Esophagus muscularis mucosa (tissue), 4 donors: ENCODE results near the gene PTCD1. TPM values are rescaled to one million over a fixed set of nuclear protein-coding genes. Genes with fewer than 3 reads are reported as not detected.

Experiments used
- DNase-seq: peaks from one replicate; pipeline ENCODE4 v3.0.0-alpha.2; 2017; ENCODE audit errors: extremely low spot score
- H3K27ac ChIP-seq, 4 donors: fragments of 200-600 bp; sonication (generic); replicated peaks in 1 of 4; 1 replicate in 3 of 4; 2 replicates in 1 of 4; pipeline ENCODE4 v1.5.1; 2016 to 2019; ENCODE audit warnings: mild to moderate bottlenecking in 1 of 4
- H3K27me3 ChIP-seq, 4 donors: fragments of 200-600 bp; sonication (generic); one replicate each; pipeline versions ENCODE4 v1.5.1 to v1.6.0; 2016 to 2019
- H3K36me3 ChIP-seq, 4 donors: fragments of 200-600 bp; sonication (generic); one replicate each; pipeline ENCODE4 v1.5.1; 2016 to 2019
- H3K4me1 ChIP-seq, 4 donors: fragments of 200-600 bp; sonication (generic); one replicate each; pipeline ENCODE4 v1.5.1; 2016 to 2019
- H3K4me3 ChIP-seq, 4 donors: fragments of 200-600 bp; sonication (generic); 1 replicate in 2 of 4; 2 replicates in 2 of 4; pipeline ENCODE4 v1.5.1; 2016 to 2019; ENCODE audit warnings: mild to moderate bottlenecking in 4 of 4, moderate library complexity in 1 of 4
- H3K9me3 ChIP-seq, 4 donors: fragments of 200-600 bp; sonication (generic); 1 replicate in 3 of 4; 2 replicates in 1 of 4; pipeline ENCODE4 v1.5.1; 2016 to 2019
- CTCF ChIP-seq, 3 experiments: fragments of 200-600 bp in 2 of 3; fragments of 450-650 bp in 1 of 3; sonication (generic) in 2 of 3; IDR thresholded peaks; one replicate each; pipeline ENCODE4 v1.5.1; 2017 to 2019; ENCODE audit warnings: antibody characterized with exemption in 3 of 3, mild to moderate bottlenecking in 2 of 3, moderate library complexity in 1 of 3
- EP300 ChIP-seq: sonication (generic); formaldehyde crosslinking; IDR thresholded peaks from one replicate; pipeline ENCODE4 v1.6.1; 2017; ENCODE audit warnings: antibody characterized with exemption
- POLR2A ChIP-seq: fragments of 450-650 bp; IDR thresholded peaks from one replicate; pipeline ENCODE4 v1.6.1; 2017; ENCODE audit warnings: antibody characterized with exemption, moderate library complexity, mild to moderate bottlenecking, low read depth
- POLR2AphosphoS5 ChIP-seq, 2 donors: sonication (generic); formaldehyde crosslinking; IDR thresholded peaks; one replicate each; pipeline ENCODE4 v1.6.1; 2017; ENCODE audit warnings: antibody characterized with exemption in 2 of 2
- WGBS: methylation state at CpG from one replicate; pipeline ENCODE4 v1.1.5; 2018; 5-methylcytosine and 5-hydroxymethylcytosine counted together
- intact Hi-C: fragments of 100-400 bp; cut with DNase I; formaldehyde crosslinking; loops from one replicate; pipeline ENCODE4 v1.15.1; 2023
- total RNA-seq, 4 donors: library from RNA; depleted of rRNA; stranded (reverse); fragments of >200 nt; gene quantifications; one replicate each; pipeline versions ENCODE4 v1.1.0 to v1.2.1, GENCODE V29; 2016

PTCD1 gene
- total RNA-seq, 4 donors from 2014 or later = 5.3 to 10.2 (median 7.6) TPM

GRCh38 chr7:99457650-99458493 is 19.3 kb upstream of the PTCD1 start:
- Histone ChIP-seq H3K4me1 (peaks cover 14 to 39% (median 31%) of the 10 kb centered on the region in 4 donors), H3K4me3 (no peak overlapping the region), H3K27ac (no peak overlapping the region), H3K36me3 (peaks cover 45 to 90% (median 77%) of the 10 kb centered on the region in 4 donors), H3K9me3 (no peaks in the 10 kb centered on the region), H3K27me3 (no peaks in the 10 kb centered on the region)
- intact Hi-C loops = no loop called here
- TF ChIP-seq CTCF (IDR thresholded peaks at IDR 0.05) (no peak), POLR2A (no peak), POLR2AphosphoS5 (IDR thresholded peaks at IDR 0.05) (no peak), EP300 (no peak)
- DNase-seq = no peak
- WGBS = 84% methylated on average over 20 of the region's 26 CpGs

GRCh38 chr7:99457050-99457649 is 18.6 kb upstream of the PTCD1 start:
- Histone ChIP-seq H3K27ac (no peak overlapping the region), H3K27me3 (no peaks in the 10 kb centered on the region), H3K4me1 (peaks cover 21 to 32% (median 26%) of the 10 kb centered on the region in 4 donors), H3K4me3 (no peak overlapping the region), H3K9me3 (no peaks in the 10 kb centered on the region), H3K36me3 (peaks cover 50 to 92% (median 84%) of the 10 kb centered on the region in 4 donors)
- no peak for DNase-seq
- 75% methylated on average over 6 of the region's 6 CpGs for WGBS
- intact Hi-C loops = no loop called here
- TF ChIP-seq POLR2AphosphoS5 (IDR thresholded peaks at IDR 0.05) = no peak
- no peak for TF ChIP-seq POLR2A
- no peak for TF ChIP-seq EP300
- no peak for TF ChIP-seq CTCF (IDR thresholded peaks at IDR 0.05)

- no peaks in the 10 kb centered on the region for H3K9me3 ChIP-seq
- H3K4me3 ChIP-seq = no peak overlapping the region
- H3K36me3 ChIP-seq = peaks cover 53 to 97% (median 93%) of the 10 kb centered on the region in 4 donors
- no peak overlapping the region for H3K27ac ChIP-seq
- 61% methylated on average over 13 of the region's 13 CpGs for WGBS
- TF ChIP-seq CTCF (IDR thresholded peaks at IDR 0.05) (no peak), POLR2A (no peak), POLR2AphosphoS5 (IDR thresholded peaks at IDR 0.05) (no peak), EP300 (no peak)
- intact Hi-C loops = no loop called here
- no peak for DNase-seq
- no peaks in the 10 kb centered on the region for H3K27me3 ChIP-seq
- H3K4me1 ChIP-seq = peaks cover 17 to 27% (median 23%) of the 10 kb centered on the region in 4 donors
Measured at GRCh38 chr7:99456288-99456687, 17.7 kb upstream of the PTCD1 start.

GRCh38 chr7:99455874-99456273 is 17.3 kb upstream of the PTCD1 start:
- no peak overlapping the region for H3K4me3 ChIP-seq
- no peak overlapping the region for H3K27ac ChIP-seq
- WGBS = 79% methylated on average over 9 of the region's 9 CpGs
- no peak for DNase-seq
- H3K9me3 ChIP-seq = no peaks in the 10 kb centered on the region
- TF ChIP-seq EP300 (no peak), CTCF (IDR thresholded peaks at IDR 0.05) (no peak), POLR2AphosphoS5 (IDR thresholded peaks at IDR 0.05) (no peak), POLR2A (no peak)
- H3K4me1 ChIP-seq = peaks cover 13 to 23% (median 19%) of the 10 kb centered on the region in 4 donors
- no peaks in the 10 kb centered on the region for H3K27me3 ChIP-seq
- intact Hi-C loops = no loop called here
- H3K36me3 ChIP-seq = peaks cover 56 to 98% (median 97%) of the 10 kb centered on the region in 4 donors
